NCI-H69 (cell line): ENCODE data around the gene SLC24A4.

Experiments used
- DNase-seq: peaks from one replicate; lab custom pipeline; 2025; lab: John Stamatoyannopoulos, UW

SLC24A4 gene

GRCh38 chr14:92501891-92502351, 179.0 kb downstream of the SLC24A4 start:
- no peak for DNase-seq

GRCh38 chr14:92502541-92503286, 179.7 kb downstream of the SLC24A4 start:
- DNase-seq, result no peak

- no peak for DNase-seq
These were observed 181.0 kb downstream of the SLC24A4 start for GRCh38 chr14:92503756-92504491.

GRCh38 chr14:92505826-92506225, 182.9 kb downstream of the SLC24A4 start:
- no peak for DNase-seq

- DNase-seq, result no peak
These were observed 183.3 kb downstream of the SLC24A4 start for GRCh38 chr14:92506231-92506630.

- peak; percentile 98 for DNase-seq
These were observed 184.3 kb downstream of the SLC24A4 start for GRCh38 chr14:92507174-92507768.

- DNase-seq, result peak; percentile 38
These were observed 188.0 kb downstream of the SLC24A4 start for GRCh38 chr14:92510972-92511371.

- DNase-seq, result peak; percentile 59
These were observed 188.7 kb downstream of the SLC24A4 start for GRCh38 chr14:92511453-92512238.

- no peak for DNase-seq
These were observed 189.8 kb downstream of the SLC24A4 start for GRCh38 chr14:92512807-92513203.

GRCh38 chr14:92513204-92513965, 190.4 kb downstream of the SLC24A4 start, which contains the start of gene RIN3:
Gene RIN3, plus strand, starts transcription at chr14:92513781. Its CDS starts 152 bp downstream, at chr14:92513933.
- DNase-seq, result peak; percentile 72

- no peak for DNase-seq
These were observed 191.2 kb downstream of the SLC24A4 start for GRCh38 chr14:92513966-92514843.

GRCh38 chr14:92514844-92515514, 192.0 kb downstream of the SLC24A4 start:
- no peak for DNase-seq

- DNase-seq, result no peak
These were observed 192.8 kb downstream of the SLC24A4 start for GRCh38 chr14:92515546-92516343.

- DNase-seq, result no peak
These were observed 193.5 kb downstream of the SLC24A4 start for GRCh38 chr14:92516344-92516965.

GRCh38 chr14:92516966-92517506, 194.1 kb downstream of the SLC24A4 start:
- DNase-seq, result no peak

- DNase-seq, result no peak
These were observed 194.8 kb downstream of the SLC24A4 start for GRCh38 chr14:92517761-92518160.

- no peak for DNase-seq
These were observed 196.5 kb downstream of the SLC24A4 start for GRCh38 chr14:92519246-92520101.
